Stromal cell of bone marrow (primary cell): ENCODE measurements around the gene CUX1.
A peak's percentile ranks its signal among the peaks of the same experiment; 100 is the strongest.
"Not testable (repeated sequence)": the region's sequence is repeated elsewhere in the genome, so short reads cannot be mapped to it uniquely, and the experiment has no call there.

Experiments
- DNase-seq: peaks from one replicate; pipeline ENCODE4 v3.0.0-alpha.2; 2012; ENCODE audit warnings: low read depth

CUX1 gene

GRCh38 chr7:102220229-102220850, 402.9 kb downstream of the CUX1 start:
- DNase-seq, result no peak

- no peak for DNase-seq
Observed at GRCh38 chr7:102220960-102221800, 403.8 kb downstream of the CUX1 start.

GRCh38 chr7:102221961-102222360, 404.5 kb downstream of the CUX1 start:
- DNase-seq, result no peak

GRCh38 chr7:102222445-102222844, 405.0 kb downstream of the CUX1 start:
- no peak for DNase-seq

GRCh38 chr7:102223184-102223583, 405.8 kb downstream of the CUX1 start:
- no peak for DNase-seq

- no peak for DNase-seq
Observed at GRCh38 chr7:102225025-102225424, 407.6 kb downstream of the CUX1 start.

- DNase-seq, result no peak
Observed at GRCh38 chr7:102227371-102227770, 409.9 kb downstream of the CUX1 start.

- no peak for DNase-seq
Observed at GRCh38 chr7:102228935-102229334, 411.5 kb downstream of the CUX1 start.

- DNase-seq, result not testable (repeated sequence)
Observed at GRCh38 chr7:102230162-102230561, 412.7 kb downstream of the CUX1 start.

GRCh38 chr7:102230593-102230992, 413.2 kb downstream of the CUX1 start:
- DNase-seq, result peak; percentile 16

GRCh38 chr7:102232611-102233286, 415.3 kb downstream of the CUX1 start:
- DNase-seq, result no peak

GRCh38 chr7:102234131-102234530, 416.7 kb downstream of the CUX1 start:
- DNase-seq, result no peak

- DNase-seq, result no peak
Observed at GRCh38 chr7:102234801-102235550, 417.6 kb downstream of the CUX1 start.

- no peak for DNase-seq
Observed at GRCh38 chr7:102236102-102236501, 418.7 kb downstream of the CUX1 start.

- DNase-seq, result peak; percentile 41
Observed at GRCh38 chr7:102236592-102237287, 419.3 kb downstream of the CUX1 start.

GRCh38 chr7:102239206-102239820, 421.9 kb downstream of the CUX1 start:
- no peak for DNase-seq

GRCh38 chr7:102241431-102241830, 424.0 kb downstream of the CUX1 start:
- no peak for DNase-seq

- no peak for DNase-seq
Observed at GRCh38 chr7:102244601-102245000, 427.2 kb downstream of the CUX1 start.

- DNase-seq, result no peak
Observed at GRCh38 chr7:102248081-102248455, 430.6 kb downstream of the CUX1 start.

- no peak for DNase-seq
Observed at GRCh38 chr7:102248456-102249395, 431.3 kb downstream of the CUX1 start.
